Motor neuron (in vitro differentiated cells): ENCODE data around the gene SNX1. TPM values are rescaled to one million over a fixed set of nuclear protein-coding genes. Genes with fewer than 3 reads are reported as not detected.
"Not testable (repeated sequence)": the region's sequence is repeated elsewhere in the genome, so short reads cannot be mapped to it uniquely, and the experiment has no call there.

ENCODE experiments used
- ATAC-seq, 8 experiments: fragments of 200-7000 bp; cut with Tn5 transposase; replicated peaks in 6 of 8; 2 replicates each; pipeline ENCODE4 v1.8.0; 2021; ENCODE audit warnings: mild to moderate bottlenecking in 8 of 8, moderate library complexity in 8 of 8
- H3K27ac ChIP-seq, 2 donors: fragments of 250-450 bp; sonication (Bioruptor Pico); 2 replicates each; pipeline ENCODE4 v1.9.0; 2021; ENCODE audit warnings: antibody characterized with exemption in 2 of 2, mild to moderate bottlenecking in 2 of 2, moderate library complexity in 1 of 2
- H3K4me1 ChIP-seq, 2 donors: fragments of 250-450 bp; sonication (Bioruptor Pico); replicated peaks in 1 of 2; 2 replicates each; pipeline ENCODE4 v1.6.1; 2021; ENCODE audit warnings: antibody characterized with exemption in 2 of 2, mild to moderate bottlenecking in 2 of 2, moderate library complexity in 1 of 2
- H3K4me3 ChIP-seq, 5 donors: fragments of 250-450 bp; sonication (Bioruptor Pico); 2 replicates each; pipeline ENCODE4 v1.9.0; 2021; ENCODE audit warnings: antibody characterized with exemption in 5 of 5, mild to moderate bottlenecking in 5 of 5, moderate library complexity in 4 of 5
- WGBS, 10 experiments: fragments of 450-650 bp; shearing (Covaris generic); methylation state at CpG; one replicate each; pipeline ENCODE4 v1.0.0; 2022; 5-methylcytosine and 5-hydroxymethylcytosine counted together
- in situ Hi-C, 9 experiments: fragments of 400-800 bp; cut with MboI; loops; one replicate each; pipeline ENCODE4 v1.15.0; 2021; ENCODE audit warnings: low sequenced_read_pairs in 9 of 9, low pct_unique_long_range_greater_than_20kb in 2 of 9; ENCODE audit not compliant: unreplicated experiment in 9 of 9
- total RNA-seq, 8 experiments: library from RNA; unstranded; fragments of 300-600 nt; gene quantifications; 2 replicates each; pipeline versions ENCODE4 v1.2.3 to v1.2.4, GENCODE V29; 2022

SNX1 gene
- total RNA-seq, 8 experiments from 2014 or later = 18.4 to 106 (median 41.6) TPM

- in situ Hi-C loops = loop anchor here in 5 of 9 experiments (10.0 to 25.0 kb wide), 4 partner anchors 298 to 323 kb away; no protein-coding TSS in a partner anchor
- H3K4me3 ChIP-seq = no peak overlapping the region
Measured at GRCh38 chr15:64060716-64061115, 35.1 kb upstream of the SNX1 start.

GRCh38 chr15:64066451-64066850 lies 29.3 kb upstream of the SNX1 start:
- in situ Hi-C loops = loop anchor here in 5 of 9 experiments (10.0 to 25.0 kb wide), 4 partner anchors 304 to 329 kb away; no protein-coding TSS in a partner anchor
- Histone ChIP-seq H3K4me3 (no peak overlapping the region), H3K4me1 (no peaks in the 10 kb centered on the region), H3K27ac (no peak overlapping the region)
- 0 to 100% (median 59%) methylated on average over 1 of the region's 1 CpG; no CpG with 5 or more reads in 2 of the 10 experiments for WGBS, 10 experiments
- no peak for ATAC-seq

More at GRCh38 chr15:64060716-64061115, 35.1 kb upstream of the SNX1 start:
- Histone ChIP-seq H3K27ac (no peak overlapping the region), H3K4me1 (no peaks in the 10 kb centered on the region)
- ATAC-seq = no peak
- WGBS, 10 experiments = 94 to 100% methylated on average over 2 to 14 of the region's 29 CpGs; no CpG with 5 or more reads in 8 of the 10 experiments

- ATAC-seq = peak; percentile 23 to 91 (median 76)
- in situ Hi-C loops = loop anchor here in 5 of 9 experiments (10.0 to 25.0 kb wide), 4 partner anchors 305 to 330 kb away; no protein-coding TSS in a partner anchor
- Histone ChIP-seq H3K27ac (no peak overlapping the region), H3K4me1 (no peaks in the 10 kb centered on the region), H3K4me3 (no peak overlapping the region)
- WGBS, 10 experiments = 0 to 64% (median 35%) methylated on average over 1 to 6 of the region's 11 CpGs; no CpG with 5 or more reads in 2 of the 10 experiments
Measured at GRCh38 chr15:64067564-64068030, 28.2 kb upstream of the SNX1 start.

GRCh38 chr15:64068133-64068532 lies 27.6 kb upstream of the SNX1 start:
- ATAC-seq = no peak
- in situ Hi-C loops = loop anchor here in 5 of 9 experiments (10.0 to 25.0 kb wide), 4 partner anchors 306 to 331 kb away; no protein-coding TSS in a partner anchor
- 0 to 85% (median 54%) methylated on average over 1 to 4 of the region's 4 CpGs; no CpG with 5 or more reads in 3 of the 10 experiments for WGBS, 10 experiments
- Histone ChIP-seq H3K4me1 (no peaks in the 10 kb centered on the region), H3K4me3 (no peak overlapping the region), H3K27ac (no peak overlapping the region)

- 80 to 100% (median 100%) methylated on average over 1 to 3 of the region's 3 CpGs; no CpG with 5 or more reads in 2 of the 10 experiments for WGBS, 10 experiments
- Histone ChIP-seq H3K4me1 (no peaks in the 10 kb centered on the region), H3K4me3 (no peak overlapping the region), H3K27ac (no peak overlapping the region)
- ATAC-seq = no peak
- in situ Hi-C loops = loop anchor here in 3 of 9 experiments (25.0 kb wide), 2 partner anchors 308 to 333 kb away; no protein-coding TSS in a partner anchor
Measured at GRCh38 chr15:64070106-64070505, 25.7 kb upstream of the SNX1 start.

GRCh38 chr15:64070965-64071851 lies 24.6 kb upstream of the SNX1 start:
- in situ Hi-C loops = loop anchor here in 3 of 9 experiments (25.0 kb wide), 2 partner anchors 309 to 334 kb away; no protein-coding TSS in a partner anchor
- Histone ChIP-seq H3K27ac (no peak overlapping the region), H3K4me1 (no peaks in the 10 kb centered on the region), H3K4me3 (no peak overlapping the region)
- WGBS, 10 experiments = 14 to 96% (median 82%) methylated on average over 1 to 7 of the region's 8 CpGs
- ATAC-seq = peak in 7 of 8 experiments; percentile 75 to 88 (median 84)

- Histone ChIP-seq H3K4me3 (no peak overlapping the region), H3K4me1 (no peaks in the 10 kb centered on the region), H3K27ac (no peak overlapping the region)
- peak in 2 of 8 experiments; percentile 6 to 13 for ATAC-seq
- in situ Hi-C loops = loop anchor here in 3 of 9 experiments (25.0 kb wide), 2 partner anchors 310 to 335 kb away; no protein-coding TSS in a partner anchor
- WGBS, 10 experiments = 29 to 100% (median 93%) methylated on average over 1 to 3 of the region's 4 CpGs; no CpG with 5 or more reads in 1 of the 10 experiments
Measured at GRCh38 chr15:64071931-64072765, 23.6 kb upstream of the SNX1 start.

- H3K27ac ChIP-seq = no peak overlapping the region
- 93 to 100% (median 100%) methylated on average over 1 to 2 of the region's 2 CpGs; no CpG with 5 or more reads in 2 of the 10 experiments for WGBS, 10 experiments
- ATAC-seq = no peak
- H3K4me1 ChIP-seq = no peaks in the 10 kb centered on the region
- no peak overlapping the region for H3K4me3 ChIP-seq
- in situ Hi-C loops = loop anchor here in 3 of 9 experiments (25.0 kb wide), 2 partner anchors 311 to 336 kb away; no protein-coding TSS in a partner anchor
Measured at GRCh38 chr15:64072812-64073211, 23.0 kb upstream of the SNX1 start.

- H3K4me1 ChIP-seq = not testable (repeated sequence)
Measured at GRCh38 chr15:64073496-64073895, 22.3 kb upstream of the SNX1 start.

GRCh38 chr15:64082757-64083156 lies 13.0 kb upstream of the SNX1 start:
- ATAC-seq = no peak
- no peak overlapping the region for H3K27ac ChIP-seq
- in situ Hi-C loops = no loop called here
- H3K4me1 ChIP-seq = no peaks in the 10 kb centered on the region
- H3K4me3 ChIP-seq = no peak overlapping the region
- 0 to 100% (median 59%) methylated on average over 1 to 3 of the region's 3 CpGs for WGBS, 10 experiments

More at GRCh38 chr15:64073496-64073895, 22.3 kb upstream of the SNX1 start:
- not testable (repeated sequence) for H3K27ac ChIP-seq, ATAC-seq, H3K4me3 ChIP-seq
- in situ Hi-C loops = loop anchor here in 3 of 9 experiments (25.0 kb wide), 2 partner anchors 311 to 336 kb away; no protein-coding TSS in a partner anchor
- 80 to 100% (median 100%) methylated on average over 1 to 2 of the region's 2 CpGs; no CpG with 5 or more reads in 3 of the 10 experiments for WGBS, 10 experiments

GRCh38 chr15:64089543-64090280 lies 6.1 kb upstream of the SNX1 start:
- H3K27ac ChIP-seq = no peak overlapping the region
- H3K4me3 ChIP-seq = no peak overlapping the region
- H3K4me1 ChIP-seq = peaks cover 4 to 13% of the 10 kb centered on the region in 2 donors
- 83 to 100% (median 97%) methylated on average over 1 to 12 of the region's 12 CpGs; no CpG with 5 or more reads in 1 of the 10 experiments for WGBS, 10 experiments
- ATAC-seq = no peak
- in situ Hi-C loops = no loop called here
